Erythroblast (primary cell): ENCODE results near the gene GPATCH2.
A peak's percentile ranks its signal among the peaks of the same experiment; 100 is the strongest.
"Not testable (repeated sequence)": the region's sequence is repeated elsewhere in the genome, so short reads cannot be mapped to it uniquely, and the experiment has no call there.

ENCODE experiments used
- DNase-seq, 2 experiments: peaks; one replicate each; lab custom pipeline; 2025; lab: John Stamatoyannopoulos, UW
- GATA1 ChIP-seq: IDR thresholded peaks from 2 replicates; pipeline ENCODE4 v1.6.1; 2011; ENCODE audit warnings: low read depth, mild to moderate bottlenecking, control low read depth, low read length, moderate library complexity
- POLR2A ChIP-seq: IDR thresholded peaks from 2 replicates; pipeline ENCODE4 v1.6.1; 2011; ENCODE audit warnings: mild to moderate bottlenecking, low read length

The GPATCH2 gene

GRCh38 chr1:217525773-217526490, 105.0 kb downstream of the GPATCH2 start:
- DNase-seq = no peak
- TF ChIP-seq GATA1 (no peak), POLR2A (no peak)

DNA sequence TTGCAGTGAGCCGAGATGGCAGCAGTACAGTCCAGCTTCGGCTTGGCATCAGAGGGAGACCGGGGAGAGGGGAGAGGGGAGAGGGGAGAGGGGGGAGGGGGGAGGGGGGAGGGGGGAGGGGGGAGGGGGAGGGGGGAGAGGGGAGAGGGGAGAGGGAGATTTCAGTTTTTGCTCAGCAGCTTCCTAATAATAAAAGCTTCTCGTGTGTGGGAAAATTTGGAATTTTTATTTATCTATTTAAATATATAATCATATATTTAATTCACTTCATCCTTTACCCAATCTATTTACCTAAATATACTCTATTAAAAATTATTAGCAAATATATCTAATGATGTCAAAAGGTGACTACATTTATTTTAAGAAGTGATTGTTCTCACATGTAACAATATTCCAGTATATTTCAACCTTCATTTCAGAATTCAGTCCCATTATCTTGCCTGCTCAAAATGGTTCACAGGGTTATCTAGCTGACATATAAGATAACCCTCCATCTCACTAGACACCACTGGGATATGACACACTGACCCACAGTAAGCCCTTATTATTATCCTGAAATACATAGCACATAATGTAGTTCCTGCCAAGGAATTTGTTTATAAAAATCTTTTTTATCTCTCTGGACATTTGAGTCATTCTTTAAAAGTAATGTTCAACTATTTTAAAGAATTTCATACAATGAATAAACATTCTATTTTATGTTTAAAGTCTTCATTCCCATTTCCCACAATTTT, 105.9 kb downstream of the GPATCH2 start:
- TF ChIP-seq GATA1 = no peak
- TF ChIP-seq POLR2A = no peak
- no peak for DNase-seq

- DNase-seq = not testable (repeated sequence)
Measured at GRCh38 chr1:217523921-217524320, 107.0 kb downstream of the GPATCH2 start.

DNA sequence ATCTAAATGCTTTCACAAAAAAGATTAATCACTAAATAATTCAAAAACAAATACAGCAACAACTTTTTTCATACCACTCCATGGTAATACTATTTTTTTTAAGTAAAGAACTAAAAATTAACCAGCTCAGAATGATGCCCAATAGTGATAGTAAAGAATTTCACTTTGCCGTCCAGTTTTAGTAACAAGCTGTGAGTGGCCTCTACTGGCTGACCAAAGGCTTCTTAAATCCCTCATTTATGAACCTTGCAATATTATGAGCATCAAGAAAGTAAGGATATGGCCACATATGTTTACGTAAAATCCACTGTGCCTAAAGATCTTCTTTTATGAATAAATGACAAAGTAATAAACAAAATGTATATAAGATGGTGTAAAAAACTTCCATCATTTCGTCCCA, 108.6 kb downstream of the GPATCH2 start:
- no peak for TF ChIP-seq GATA1
- DNase-seq = no peak

DNA sequence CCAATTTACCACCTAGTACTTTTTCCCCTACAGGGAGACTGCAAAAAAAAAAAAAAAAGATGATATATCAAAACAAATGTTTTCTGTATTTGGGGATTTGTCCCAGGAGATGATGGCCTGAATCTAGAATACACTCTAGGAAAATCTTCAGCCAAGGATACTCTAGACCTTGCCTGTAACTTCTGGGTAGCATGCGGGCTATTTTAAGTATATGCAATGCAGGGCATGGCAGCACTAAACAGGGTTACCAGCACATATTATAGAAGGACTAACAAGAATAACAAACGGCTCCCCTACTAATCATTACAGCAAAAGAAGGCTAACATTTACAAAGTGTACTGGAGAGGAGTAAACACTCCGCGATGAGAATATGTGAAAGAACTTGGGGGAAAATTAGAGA, 109.6 kb downstream of the GPATCH2 start:
- DNase-seq = no peak
- no peak for TF ChIP-seq GATA1
- TF ChIP-seq POLR2A = no peak

DNA sequence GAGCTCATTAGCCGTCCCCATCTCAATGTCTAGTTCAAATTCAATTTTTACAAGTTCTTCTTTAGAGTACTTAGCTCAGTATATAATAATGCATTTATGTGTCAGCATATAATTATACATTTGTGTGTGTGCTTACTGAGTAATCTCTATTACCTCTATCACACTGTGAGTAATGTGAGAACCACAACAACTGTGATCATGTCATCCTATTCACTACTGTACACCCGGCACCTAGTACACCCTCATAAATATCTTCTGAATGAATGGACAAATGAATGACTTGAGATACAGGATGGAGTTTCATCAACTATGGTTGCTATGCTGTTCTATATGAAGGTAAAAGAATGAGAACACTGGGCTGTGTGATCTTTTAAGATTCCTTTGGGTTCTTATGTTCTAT, 124.0 kb downstream of the GPATCH2 start:
- no peak for DNase-seq
- TF ChIP-seq POLR2A (no peak), GATA1 (no peak)

- no peak for DNase-seq
- no peak for TF ChIP-seq GATA1
- TF ChIP-seq POLR2A = no peak
Measured at GRCh38 chr1:217498209-217498608, 132.7 kb downstream of the GPATCH2 start.

DNA sequence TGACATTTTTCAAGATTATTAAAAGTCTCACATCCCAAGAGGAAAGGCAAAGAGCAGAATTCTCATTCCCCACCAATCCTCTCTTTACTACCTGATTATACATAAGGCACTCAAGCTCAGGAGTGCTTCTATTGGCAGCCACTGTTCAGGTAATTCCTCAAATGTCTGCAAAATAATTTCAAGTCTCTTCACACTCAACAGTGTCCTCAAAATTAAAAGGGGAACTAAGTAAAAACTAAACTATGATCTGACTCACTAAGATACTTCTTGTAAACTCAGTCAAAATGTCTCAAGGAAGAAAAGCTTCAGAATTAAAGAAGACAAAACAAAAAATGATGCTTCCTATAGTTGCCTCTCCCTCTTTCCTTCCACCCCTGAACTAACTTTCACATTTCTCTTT, 135.6 kb downstream of the GPATCH2 start:
- DNase-seq = no peak
- TF ChIP-seq GATA1 (no peak), POLR2A (no peak)

GRCh38 chr1:217494767-217495166, 136.1 kb downstream of the GPATCH2 start:
- DNase-seq = no peak
- TF ChIP-seq POLR2A = no peak
- TF ChIP-seq GATA1 = no peak

DNA sequence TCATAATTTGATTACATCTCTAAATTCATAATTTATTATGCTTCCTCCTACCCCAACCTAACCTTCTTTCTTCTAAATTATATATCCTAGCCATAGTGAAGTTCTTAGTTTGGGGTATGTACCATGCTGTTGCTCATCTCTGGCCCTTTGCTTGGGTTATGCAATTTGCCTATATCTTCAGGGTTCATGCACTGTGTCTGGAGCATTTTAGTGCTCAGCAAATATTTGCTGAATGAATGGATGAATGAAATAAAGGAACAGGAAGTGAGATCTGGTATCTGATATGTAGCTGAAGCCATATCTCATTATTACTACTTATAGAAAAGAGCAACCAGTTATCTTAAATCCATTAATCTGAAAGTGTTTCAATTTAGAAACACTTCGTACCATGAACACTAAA, 137.6 kb downstream of the GPATCH2 start:
- TF ChIP-seq POLR2A (no peak), GATA1 (no peak)
- DNase-seq = no peak

DNA sequence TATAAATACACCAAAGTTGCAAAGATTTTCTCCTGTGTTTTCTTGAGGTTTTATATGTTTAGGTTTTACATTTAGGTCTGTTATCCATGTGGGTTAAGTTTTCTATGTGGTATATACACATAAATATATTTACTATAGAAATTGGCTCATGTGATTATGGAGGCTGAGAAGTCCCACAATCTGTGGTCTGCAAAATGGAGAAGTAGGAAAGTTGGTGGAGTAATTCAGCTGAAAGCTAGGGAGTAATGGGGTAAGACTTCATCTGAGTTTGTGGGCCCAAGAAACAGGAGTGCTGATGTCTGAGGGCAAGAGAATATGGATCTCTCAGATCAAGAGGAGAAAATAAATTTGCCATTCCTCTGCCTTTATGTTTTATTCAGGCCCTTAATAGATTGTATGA, 146.0 kb downstream of the GPATCH2 start:
- DNase-seq = no peak
- no peak for TF ChIP-seq POLR2A
- TF ChIP-seq GATA1 = no peak

- TF ChIP-seq GATA1 = no peak
- no peak for TF ChIP-seq POLR2A
- DNase-seq = no peak
Measured at GRCh38 chr1:217482356-217483102, 148.4 kb downstream of the GPATCH2 start.

GRCh38 chr1:217478450-217478849, 152.4 kb downstream of the GPATCH2 start:
- TF ChIP-seq POLR2A = no peak
- no peak for TF ChIP-seq GATA1
- DNase-seq = no peak

DNA sequence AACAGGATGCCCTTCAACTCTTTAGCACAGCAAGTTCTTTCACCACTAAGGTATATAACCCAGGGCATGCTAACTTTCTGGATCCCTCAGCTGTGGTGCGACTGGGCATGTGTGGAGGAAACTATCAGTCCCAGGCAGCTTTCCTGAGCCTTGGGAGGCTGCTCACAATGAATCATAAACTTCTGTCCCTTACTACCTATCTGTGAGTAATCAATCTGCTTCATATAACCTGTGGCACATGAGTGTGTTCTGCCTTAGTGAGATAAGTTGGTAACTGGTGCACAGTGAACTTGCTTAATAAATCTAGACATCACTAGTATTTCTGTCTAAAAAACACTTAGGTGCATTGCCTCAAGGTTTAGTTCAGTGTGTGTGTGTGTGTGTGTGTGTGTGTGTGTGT, 158.0 kb downstream of the GPATCH2 start:
- TF ChIP-seq POLR2A = no peak
- TF ChIP-seq GATA1 = no peak
- peak; percentile 26 to 34 for DNase-seq
